ENCODE data around the gene OXNAD1. TPM values are rescaled to one million over a fixed set of nuclear protein-coding genes. Genes with fewer than 3 reads are reported as not detected.

The OXNAD1 gene
- total and polyA plus RNA-seq, 4 donors: 9.3 to 23.9 (median 13.1) TPM

GRCh38 chr3:16233806-16234205 is 31.2 kb upstream of the OXNAD1 start:
- no peak overlapping the region for H3K4me3 ChIP-seq (ENCODE audit: low read depth, low read length)
- WGBS (ENCODE audit: insufficient coverage): no CpG with 5 or more reads among the region's 1 CpG
- H3K27me3 ChIP-seq (ENCODE audit: control insufficient read depth, insufficient read depth, low read length): no peaks in the 10 kb centered on the region
- no peak for DNase-seq (ENCODE audit: low read depth in 4 of 6, low spot score in 6 of 6)
- no peak overlapping the region for H3K27ac ChIP-seq (ENCODE audit: low read depth, low read length)
- no peaks in the 10 kb centered on the region for H3K9me3 ChIP-seq (ENCODE audit: control insufficient read depth, insufficient read depth, low read length)
- no peaks in the 10 kb centered on the region for H3K36me3 ChIP-seq (ENCODE audit: control insufficient read depth, insufficient read depth, low read length)
- no peaks in the 10 kb centered on the region for H3K4me1 ChIP-seq (ENCODE audit: control insufficient read depth, insufficient read depth, low read length)

GRCh38 chr3:16234281-16234680 is 30.7 kb upstream of the OXNAD1 start:
- Histone ChIP-seq H3K36me3 (ENCODE audit: control insufficient read depth, insufficient read depth, low read length) (no peaks in the 10 kb centered on the region), H3K9me3 (ENCODE audit: control insufficient read depth, insufficient read depth, low read length) (no peaks in the 10 kb centered on the region), H3K4me1 (ENCODE audit: control insufficient read depth, insufficient read depth, low read length) (no peaks in the 10 kb centered on the region), H3K4me3 (ENCODE audit: low read depth, low read length) (no peak overlapping the region), H3K27ac (ENCODE audit: low read depth, low read length) (no peak overlapping the region), H3K27me3 (ENCODE audit: control insufficient read depth, insufficient read depth, low read length) (no peaks in the 10 kb centered on the region)
- WGBS (ENCODE audit: insufficient coverage): no CpG with 5 or more reads among the region's 2 CpGs
- DNase-seq (ENCODE audit: low read depth in 4 of 6, low spot score in 6 of 6): no peak

GRCh38 chr3:16236030-16236639 is 28.9 kb upstream of the OXNAD1 start:
- WGBS (ENCODE audit: insufficient coverage): 100% methylated on average over 1 of the region's 4 CpGs
- DNase-seq (ENCODE audit: low read depth in 4 of 6, low spot score in 6 of 6): no peak

GRCh38 chr3:16236856-16237393 is 28.1 kb upstream of the OXNAD1 start:
- 80% methylated on average over 1 of the region's 3 CpGs for WGBS (ENCODE audit: insufficient coverage)

More at GRCh38 chr3:16236030-16236639, 28.9 kb upstream of the OXNAD1 start:
- Histone ChIP-seq H3K27me3 (ENCODE audit: control insufficient read depth, insufficient read depth, low read length) (no peaks in the 10 kb centered on the region), H3K36me3 (ENCODE audit: control insufficient read depth, insufficient read depth, low read length) (no peaks in the 10 kb centered on the region), H3K4me3 (ENCODE audit: low read depth, low read length) (no peak overlapping the region), H3K27ac (ENCODE audit: low read depth, low read length) (no peak overlapping the region), H3K4me1 (ENCODE audit: control insufficient read depth, insufficient read depth, low read length) (no peaks in the 10 kb centered on the region), H3K9me3 (ENCODE audit: control insufficient read depth, insufficient read depth, low read length) (no peaks in the 10 kb centered on the region)

GRCh38 chr3:16239086-16239770 is 25.8 kb upstream of the OXNAD1 start:
- 64% methylated on average over 2 of the region's 3 CpGs for WGBS (ENCODE audit: insufficient coverage)
- peak in 1 of 6 donors; percentile 49 for DNase-seq (ENCODE audit: low read depth in 4 of 6, low spot score in 6 of 6)
- H3K4me3 ChIP-seq (ENCODE audit: low read depth, low read length): no peak overlapping the region
- no peaks in the 10 kb centered on the region for H3K27me3 ChIP-seq (ENCODE audit: control insufficient read depth, insufficient read depth, low read length)
- no peaks in the 10 kb centered on the region for H3K36me3 ChIP-seq (ENCODE audit: control insufficient read depth, insufficient read depth, low read length)
- no peak overlapping the region for H3K27ac ChIP-seq (ENCODE audit: low read depth, low read length)
- H3K9me3 ChIP-seq (ENCODE audit: control insufficient read depth, insufficient read depth, low read length): no peaks in the 10 kb centered on the region
- H3K4me1 ChIP-seq (ENCODE audit: control insufficient read depth, insufficient read depth, low read length): no peaks in the 10 kb centered on the region

More at GRCh38 chr3:16236856-16237393, 28.1 kb upstream of the OXNAD1 start:
- Histone ChIP-seq H3K27me3 (ENCODE audit: control insufficient read depth, insufficient read depth, low read length) (no peaks in the 10 kb centered on the region), H3K4me1 (ENCODE audit: control insufficient read depth, insufficient read depth, low read length) (no peaks in the 10 kb centered on the region), H3K36me3 (ENCODE audit: control insufficient read depth, insufficient read depth, low read length) (no peaks in the 10 kb centered on the region), H3K4me3 (ENCODE audit: low read depth, low read length) (no peak overlapping the region), H3K9me3 (ENCODE audit: control insufficient read depth, insufficient read depth, low read length) (no peaks in the 10 kb centered on the region), H3K27ac (ENCODE audit: low read depth, low read length) (no peak overlapping the region)
- DNase-seq (ENCODE audit: low read depth in 4 of 6, low spot score in 6 of 6): peak in 1 of 6 donors; percentile 61

GRCh38 chr3:16239780-16240179 is 25.2 kb upstream of the OXNAD1 start:
- H3K4me1 ChIP-seq (ENCODE audit: control insufficient read depth, insufficient read depth, low read length): no peaks in the 10 kb centered on the region
- DNase-seq (ENCODE audit: low read depth in 4 of 6, low spot score in 6 of 6): no peak
- no peaks in the 10 kb centered on the region for H3K27me3 ChIP-seq (ENCODE audit: control insufficient read depth, insufficient read depth, low read length)
- no CpG with 5 or more reads among the region's 4 CpGs for WGBS (ENCODE audit: insufficient coverage)
- H3K9me3 ChIP-seq (ENCODE audit: control insufficient read depth, insufficient read depth, low read length): no peaks in the 10 kb centered on the region
- H3K36me3 ChIP-seq (ENCODE audit: control insufficient read depth, insufficient read depth, low read length): no peaks in the 10 kb centered on the region
- no peak overlapping the region for H3K27ac ChIP-seq (ENCODE audit: low read depth, low read length)
- H3K4me3 ChIP-seq (ENCODE audit: low read depth, low read length): no peak overlapping the region

- no peaks in the 10 kb centered on the region for H3K27me3 ChIP-seq (ENCODE audit: control insufficient read depth, insufficient read depth, low read length)
- H3K4me1 ChIP-seq (ENCODE audit: control insufficient read depth, insufficient read depth, low read length): no peaks in the 10 kb centered on the region
- H3K9me3 ChIP-seq (ENCODE audit: control insufficient read depth, insufficient read depth, low read length): no peaks in the 10 kb centered on the region
- WGBS (ENCODE audit: insufficient coverage): 77% methylated on average over 4 of the region's 6 CpGs
- no peak for DNase-seq (ENCODE audit: low read depth in 4 of 6, low spot score in 6 of 6)
- H3K4me3 ChIP-seq (ENCODE audit: low read depth, low read length): no peak overlapping the region
- H3K36me3 ChIP-seq (ENCODE audit: control insufficient read depth, insufficient read depth, low read length): no peaks in the 10 kb centered on the region
- H3K27ac ChIP-seq (ENCODE audit: low read depth, low read length): no peak overlapping the region
Measured at GRCh38 chr3:16240229-16241023, 24.6 kb upstream of the OXNAD1 start.

- no peaks in the 10 kb centered on the region for H3K9me3 ChIP-seq (ENCODE audit: control insufficient read depth, insufficient read depth, low read length)
- H3K36me3 ChIP-seq (ENCODE audit: control insufficient read depth, insufficient read depth, low read length): no peaks in the 10 kb centered on the region
- H3K4me3 ChIP-seq (ENCODE audit: low read depth, low read length): no peak overlapping the region
- no peak for DNase-seq (ENCODE audit: low read depth in 4 of 6, low spot score in 6 of 6)
- no peak overlapping the region for H3K27ac ChIP-seq (ENCODE audit: low read depth, low read length)
- WGBS (ENCODE audit: insufficient coverage): 95% methylated on average over 2 of the region's 5 CpGs
- no peaks in the 10 kb centered on the region for H3K27me3 ChIP-seq (ENCODE audit: control insufficient read depth, insufficient read depth, low read length)
- H3K4me1 ChIP-seq (ENCODE audit: control insufficient read depth, insufficient read depth, low read length): no peaks in the 10 kb centered on the region
Measured at GRCh38 chr3:16241225-16241624, 23.8 kb upstream of the OXNAD1 start.

GRCh38 chr3:16242177-16242576 is 22.8 kb upstream of the OXNAD1 start:
- Histone ChIP-seq H3K36me3 (ENCODE audit: control insufficient read depth, insufficient read depth, low read length) (no peaks in the 10 kb centered on the region), H3K4me3 (ENCODE audit: low read depth, low read length) (no peak overlapping the region), H3K4me1 (ENCODE audit: control insufficient read depth, insufficient read depth, low read length) (no peaks in the 10 kb centered on the region), H3K27me3 (ENCODE audit: control insufficient read depth, insufficient read depth, low read length) (no peaks in the 10 kb centered on the region), H3K27ac (ENCODE audit: low read depth, low read length) (no peak overlapping the region), H3K9me3 (ENCODE audit: control insufficient read depth, insufficient read depth, low read length) (no peaks in the 10 kb centered on the region)
- 100% methylated on average over 2 of the region's 5 CpGs for WGBS (ENCODE audit: insufficient coverage)
- no peak for DNase-seq (ENCODE audit: low read depth in 4 of 6, low spot score in 6 of 6)
